Measurements from ENCODE around the gene U2AF1L4.

DNA sequence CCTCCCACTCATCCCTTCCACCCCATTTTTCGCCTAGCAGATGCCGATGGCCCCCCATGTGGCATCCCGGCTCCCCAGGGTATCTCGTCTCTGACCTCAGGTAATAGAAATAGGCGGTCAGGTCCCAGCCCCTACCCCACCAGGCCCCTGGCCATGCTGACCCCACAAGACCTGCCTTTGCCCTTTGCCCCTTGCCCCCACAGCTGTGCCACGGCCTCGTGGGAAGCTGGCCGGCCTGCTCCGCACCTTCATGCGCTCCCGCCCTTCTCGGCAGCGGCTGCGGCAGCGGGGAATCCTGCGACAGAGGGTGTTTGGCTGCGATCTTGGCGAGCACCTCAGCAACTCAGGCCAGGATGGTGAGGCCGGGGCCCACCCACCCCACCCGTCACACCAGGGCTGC, 35.5 kb upstream of the U2AF1L4 start:
- TF ChIP-seq, protein P1, sequence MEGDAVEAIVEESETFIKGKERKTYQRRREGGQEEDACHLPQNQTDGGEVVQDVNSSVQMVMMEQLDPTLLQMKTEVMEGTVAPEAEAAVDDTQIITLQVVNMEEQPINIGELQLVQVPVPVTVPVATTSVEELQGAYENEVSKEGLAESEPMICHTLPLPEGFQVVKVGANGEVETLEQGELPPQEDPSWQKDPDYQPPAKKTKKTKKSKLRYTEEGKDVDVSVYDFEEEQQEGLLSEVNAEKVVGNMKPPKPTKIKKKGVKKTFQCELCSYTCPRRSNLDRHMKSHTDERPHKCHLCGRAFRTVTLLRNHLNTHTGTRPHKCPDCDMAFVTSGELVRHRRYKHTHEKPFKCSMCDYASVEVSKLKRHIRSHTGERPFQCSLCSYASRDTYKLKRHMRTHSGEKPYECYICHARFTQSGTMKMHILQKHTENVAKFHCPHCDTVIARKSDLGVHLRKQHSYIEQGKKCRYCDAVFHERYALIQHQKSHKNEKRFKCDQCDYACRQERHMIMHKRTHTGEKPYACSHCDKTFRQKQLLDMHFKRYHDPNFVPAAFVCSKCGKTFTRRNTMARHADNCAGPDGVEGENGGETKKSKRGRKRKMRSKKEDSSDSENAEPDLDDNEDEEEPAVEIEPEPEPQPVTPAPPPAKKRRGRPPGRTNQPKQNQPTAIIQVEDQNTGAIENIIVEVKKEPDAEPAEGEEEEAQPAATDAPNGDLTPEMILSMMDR (IDR thresholded peaks at IDR 0.05) = no peak
- no peak for TF ChIP-seq POLR2A (IDR thresholded peaks at IDR 0.05)
